ENCODE results near the gene CA12. TPM values are rescaled to one million over a fixed set of nuclear protein-coding genes. Genes with fewer than 3 reads are reported as not detected.

CA12 gene
- total RNA-seq (1.8 and 5.9 TPM in 2 replicates), polyA plus RNA-seq (1.1 and 1.4 TPM in 2 replicates), polyA minus RNA-seq (0.66 and 0.73 TPM in 2 replicates), Bru-seq, nascent RNA (percentile 32 among the genes with signal in this experiment), BruChase-seq, experiment 1, labeled RNA remaining after a 6-hour chase (percentile 20 among the genes with signal in this experiment), BruChase-seq, experiment 2, labeled RNA remaining after a 2-hour chase (percentile 17 among the genes with signal in this experiment)
- polyA plus RNA-seq (2011; cell fraction: cytosol; rRNA removed), result 0.73 and 1.1 TPM in 2 replicates
- polyA plus RNA-seq (2011; cell fraction: nucleus; rRNA removed), result 0.64 and 0.84 TPM in 2 replicates
- polyA plus RNA-seq (2012), result 6.8 and 7.5 TPM in 2 replicates
- polyA minus RNA-seq (2011; cell fraction: cytosol; rRNA and poly(A)+ RNA removed), result 2.4 TPM
- 1.2 and 1.4 TPM in 2 replicates for polyA minus RNA-seq (2011; cell fraction: nucleus; rRNA and poly(A)+ RNA removed)
- long read RNA-seq, transcript CA12-202 (10 exons, 2,744 nt), result major isoform, 6 of 7 reads
- long read RNA-seq, partial matches to known transcripts, result 0 of 7 reads
- long read RNA-seq, other reads (novel, unspliced or antisense), result 1 of 7 reads

- Histone ChIP-seq H3K27ac (ENCODE audit: insufficient read depth, low read depth, low read length) (no peak within 1 kb of the TSS), H3K79me2 (ENCODE audit: control insufficient read depth, insufficient read depth, low read length) (no peaks in the 10 kb centered on the region), H3K36me3 (ENCODE audit: control insufficient read depth in 2 of 2, extremely low read depth in 1 of 2, insufficient read depth in 2 of 2, low read length in 2 of 2) (no peaks in the 10 kb centered on the region), H3K4me1 (ENCODE audit: control insufficient read depth, extremely low read depth, insufficient read depth, low read length) (peaks cover 8% of the 10 kb centered on the region), H3K4me3 (replicated peaks in 1 of 3; ENCODE audit: insufficient read depth in 1 of 3, low read depth in 1 of 3, low read length in 3 of 3) (peak within 1 kb of the TSS; percentile 34 to 54 (median 44)), H4K20me1 (replicated peaks; ENCODE audit: control insufficient read depth, extremely low read depth, insufficient read depth, low read length) (no peaks in the 10 kb centered on the region), H3K27me3 (ENCODE audit: control insufficient read depth in 2 of 2, insufficient read depth in 2 of 2, low read length in 2 of 2) (no peaks in the 10 kb centered on the region), H2AFZ (ENCODE audit: low read depth, low read length) (peak within 1 kb of the TSS; percentile 97), H3K9me3 (replicated peaks; ENCODE audit: control insufficient read depth, insufficient read depth, low read length) (no peaks in the 10 kb centered on the region), H3K4me2 (ENCODE audit: insufficient read depth, low read length) (peak within 1 kb of the TSS; percentile 71), H3K9me1 (replicated peaks; ENCODE audit: control insufficient read depth, extremely low read depth, insufficient read depth, low read length) (no peaks in the 10 kb centered on the region), H3K9ac (replicated peaks; ENCODE audit: extremely low read depth, insufficient read depth, low read length) (peak within 1 kb of the TSS; percentile 12)
- intact Hi-C loops (cut with micrococcal nuclease), result loop anchor here (2.0 kb wide), 1 partner anchor 91 kb away; no protein-coding TSS in a partner anchor
- no peak for TF ChIP-seq EZH2 (IDR thresholded peaks at IDR 0.05; ENCODE audit: borderline replicate concordance, low read depth, low read length, severe bottlenecking)
- TF ChIP-seq, protein P1, sequence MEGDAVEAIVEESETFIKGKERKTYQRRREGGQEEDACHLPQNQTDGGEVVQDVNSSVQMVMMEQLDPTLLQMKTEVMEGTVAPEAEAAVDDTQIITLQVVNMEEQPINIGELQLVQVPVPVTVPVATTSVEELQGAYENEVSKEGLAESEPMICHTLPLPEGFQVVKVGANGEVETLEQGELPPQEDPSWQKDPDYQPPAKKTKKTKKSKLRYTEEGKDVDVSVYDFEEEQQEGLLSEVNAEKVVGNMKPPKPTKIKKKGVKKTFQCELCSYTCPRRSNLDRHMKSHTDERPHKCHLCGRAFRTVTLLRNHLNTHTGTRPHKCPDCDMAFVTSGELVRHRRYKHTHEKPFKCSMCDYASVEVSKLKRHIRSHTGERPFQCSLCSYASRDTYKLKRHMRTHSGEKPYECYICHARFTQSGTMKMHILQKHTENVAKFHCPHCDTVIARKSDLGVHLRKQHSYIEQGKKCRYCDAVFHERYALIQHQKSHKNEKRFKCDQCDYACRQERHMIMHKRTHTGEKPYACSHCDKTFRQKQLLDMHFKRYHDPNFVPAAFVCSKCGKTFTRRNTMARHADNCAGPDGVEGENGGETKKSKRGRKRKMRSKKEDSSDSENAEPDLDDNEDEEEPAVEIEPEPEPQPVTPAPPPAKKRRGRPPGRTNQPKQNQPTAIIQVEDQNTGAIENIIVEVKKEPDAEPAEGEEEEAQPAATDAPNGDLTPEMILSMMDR (IDR thresholded peaks at IDR 0.05; ENCODE audit: extremely low read depth in 1 of 2, insufficient read depth in 1 of 2, low read depth in 1 of 2, low read length in 2 of 2), result no peak
- TF ChIP-seq POLR2A (IDR thresholded peaks at IDR 0.05; ENCODE audit: low read depth, low read length), result no peak
- TF ChIP-seq GATA2 (IDR thresholded peaks at IDR 0.05; ENCODE audit: insufficient read depth, insufficient read length, low read depth, low read length), result no peak
- TF ChIP-seq JUN (IDR thresholded peaks at IDR 0.05; ENCODE audit: borderline replicate concordance, insufficient read depth, insufficient read length, low read depth), result no peak
- no peak for TF ChIP-seq FOS (IDR thresholded peaks at IDR 0.05; ENCODE audit: borderline replicate concordance, insufficient read depth, low read length)
- TF ChIP-seq MYC (IDR thresholded peaks at IDR 0.05; ENCODE audit: low read depth, low read length), result no peak
- TF ChIP-seq, protein P2, sequence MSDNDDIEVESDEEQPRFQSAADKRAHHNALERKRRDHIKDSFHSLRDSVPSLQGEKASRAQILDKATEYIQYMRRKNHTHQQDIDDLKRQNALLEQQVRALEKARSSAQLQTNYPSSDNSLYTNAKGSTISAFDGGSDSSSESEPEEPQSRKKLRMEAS (IDR thresholded peaks at IDR 0.05; ENCODE audit: insufficient read depth, insufficient read length), result no peak
- no peak for TF ChIP-seq POLR2AphosphoS5 (IDR thresholded peaks at IDR 0.05; ENCODE audit: insufficient read depth, low read depth, low read length)
- dilution Hi-C loops (cut with MboI; ENCODE audit: extremely low pct_ligation_motif_present, low sequenced_read_pairs), result no loop called here
- DNase-seq (ENCODE audit: low read depth, low spot score), result peak; percentile 46
- CTCF ChIA-PET, result interaction anchor here (0.6 to 1.8 kb wide), 5 partner anchors 8 to 122 kb away, joined by 3 to 5 read pairs (median 4); no protein-coding TSS in a partner anchor
- BruUV-seq (replicated peaks), result no TSS peak
- POLR2A ChIA-PET, result no interaction called here
- FAIRE-seq, result peak; percentile 82
These were observed at the start of gene CA12 for GRCh38 chr15:63381301-63382204. Gene CA12 (minus strand): TSS chr15:63381846. CDS start chr15:63381720, 126 bp downstream.

All from endothelial cell of umbilical vein (primary cell).